NCI-H2196 treated with DMSO at 0.1 percent for 48 hours (cell line): Measurements from ENCODE around the gene OSBPL10.

Experiments used
- DNase-seq: peaks from one replicate; lab custom pipeline; 2025; ENCODE audit not compliant: unreplicated experiment; lab: John Stamatoyannopoulos, UW

OSBPL10 gene

DNA sequence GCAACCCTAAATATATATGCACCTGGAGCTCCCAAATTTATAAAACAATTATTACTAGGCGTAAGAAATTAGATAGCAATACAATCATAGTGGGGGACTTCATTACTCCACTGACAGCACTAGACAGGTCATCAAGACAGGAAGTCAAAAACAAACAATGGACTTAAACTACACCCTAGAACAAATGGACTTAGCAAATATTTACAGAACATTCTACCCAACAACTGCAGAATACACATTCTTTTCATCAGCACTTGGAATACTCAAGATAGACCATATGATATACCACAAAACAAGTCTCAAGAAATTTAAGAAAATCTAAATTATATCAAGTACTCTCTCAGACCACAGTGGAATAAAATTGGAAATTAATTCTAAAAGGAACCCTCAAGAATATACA, 201.5 kb downstream of the OSBPL10 start:
- no peak for DNase-seq

DNA sequence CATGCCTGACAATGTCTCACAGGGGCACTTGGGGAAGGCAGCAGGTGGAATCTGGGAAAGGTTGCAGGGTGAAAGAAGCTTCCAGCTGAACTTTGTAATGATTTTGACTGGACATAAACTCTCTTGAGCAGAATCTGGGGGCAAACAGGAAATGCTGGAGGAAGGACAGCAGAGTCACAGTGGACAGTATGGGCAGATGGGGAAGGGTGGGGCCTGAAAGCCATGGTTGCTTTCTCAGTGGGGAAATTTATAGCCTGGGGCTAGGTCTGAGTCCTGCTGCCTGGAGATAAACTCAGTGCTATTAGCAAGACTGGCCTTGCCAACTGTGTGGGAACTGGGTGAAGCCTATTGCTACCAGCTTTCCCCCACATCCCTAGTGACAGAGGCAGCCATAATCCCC, 203.2 kb downstream of the OSBPL10 start:
- DNase-seq: no peak

DNA sequence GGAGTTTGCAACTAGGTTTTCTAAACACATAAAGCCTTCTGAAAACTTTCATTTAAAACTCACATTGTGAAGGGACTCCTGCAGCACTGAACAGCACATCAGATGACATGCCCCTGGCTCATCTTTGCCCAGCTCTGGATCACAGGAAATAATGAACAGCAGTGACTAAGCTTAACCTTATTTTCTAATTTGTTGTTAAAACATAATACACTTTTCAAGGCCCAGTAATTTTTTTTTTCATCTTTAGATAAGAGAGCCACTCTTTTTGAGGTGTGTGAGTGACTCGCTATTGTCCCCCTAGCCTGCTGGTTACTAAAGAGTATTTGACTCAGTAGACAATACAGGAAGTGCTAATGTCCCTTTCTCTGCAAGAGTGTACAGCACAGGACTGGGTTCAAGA, 204.0 kb downstream of the OSBPL10 start:
- no peak for DNase-seq

DNA sequence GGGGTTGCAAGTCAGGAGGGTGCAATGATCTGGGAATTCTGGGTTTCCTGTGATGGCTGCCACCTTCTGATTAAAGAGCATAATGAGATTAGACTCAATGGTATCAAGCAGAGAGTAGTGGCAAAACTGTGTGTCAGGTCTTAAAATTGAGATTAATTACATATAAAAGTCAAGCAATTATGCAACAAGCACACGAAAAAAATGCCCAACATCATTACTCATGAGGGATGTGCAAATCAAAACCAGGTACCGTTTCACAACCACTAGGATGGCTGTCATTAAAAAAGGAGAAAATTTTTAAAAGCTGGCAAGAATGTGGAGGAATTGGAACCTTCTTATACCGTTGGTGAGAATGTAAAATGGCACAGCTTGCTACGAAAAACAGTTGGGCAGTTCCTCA, 205.0 kb downstream of the OSBPL10 start:
- no peak for DNase-seq

- DNase-seq: no peak
Measured at GRCh38 chr3:31775383-31775782, 205.7 kb downstream of the OSBPL10 start.

DNA sequence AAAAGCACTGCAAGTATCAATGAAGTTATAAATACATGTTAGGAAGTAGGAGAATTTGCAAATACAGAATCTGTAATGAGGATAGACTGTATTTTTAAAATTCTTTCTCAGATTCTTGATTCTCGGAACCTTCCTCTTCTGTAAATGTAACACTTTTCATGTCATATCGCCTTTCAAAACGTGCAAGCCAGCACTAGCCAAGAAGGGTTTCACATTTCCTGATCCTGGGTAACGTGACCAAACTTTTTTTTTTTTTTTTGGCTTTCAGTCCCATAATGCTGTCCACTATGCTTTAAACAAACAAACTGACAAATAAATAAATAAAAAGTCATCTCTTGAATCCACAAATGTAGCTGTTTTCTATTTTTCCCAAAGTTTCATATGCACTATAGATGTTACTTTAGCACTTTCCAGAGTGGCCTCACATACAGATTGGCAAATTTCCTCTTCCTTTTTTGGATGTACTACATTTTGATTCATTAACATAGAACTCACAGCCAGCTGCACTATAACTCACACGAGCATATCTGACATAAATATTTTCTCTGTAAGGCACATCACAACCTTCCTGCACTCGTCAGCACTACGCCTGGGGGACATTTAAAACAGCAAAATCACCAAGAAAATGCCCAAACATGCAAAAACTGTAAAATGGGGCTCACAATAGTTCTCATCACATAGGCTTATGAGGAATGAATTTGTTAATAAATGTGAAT, 208.1 kb downstream of the OSBPL10 start:
- DNase-seq: no peak

DNA sequence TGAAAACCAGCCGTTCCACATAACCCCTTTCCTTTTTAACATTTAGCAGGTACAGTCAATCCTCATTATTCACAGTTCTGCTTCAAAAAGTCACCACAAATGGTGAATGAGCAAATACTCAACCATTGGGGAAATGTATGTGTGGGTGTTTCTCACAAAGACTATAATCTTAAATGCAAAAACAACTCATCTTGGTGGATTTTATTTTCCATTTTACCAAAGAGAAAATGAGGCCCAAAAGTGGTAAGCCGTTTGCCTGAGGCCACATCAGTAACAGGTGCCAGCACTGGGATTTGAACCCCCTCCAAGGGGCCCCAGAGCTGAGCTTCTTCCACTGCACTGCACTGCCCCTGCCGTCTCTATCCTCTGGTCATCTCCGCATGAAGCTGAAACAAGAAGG, 208.8 kb downstream of the OSBPL10 start:
- DNase-seq: no peak

DNA sequence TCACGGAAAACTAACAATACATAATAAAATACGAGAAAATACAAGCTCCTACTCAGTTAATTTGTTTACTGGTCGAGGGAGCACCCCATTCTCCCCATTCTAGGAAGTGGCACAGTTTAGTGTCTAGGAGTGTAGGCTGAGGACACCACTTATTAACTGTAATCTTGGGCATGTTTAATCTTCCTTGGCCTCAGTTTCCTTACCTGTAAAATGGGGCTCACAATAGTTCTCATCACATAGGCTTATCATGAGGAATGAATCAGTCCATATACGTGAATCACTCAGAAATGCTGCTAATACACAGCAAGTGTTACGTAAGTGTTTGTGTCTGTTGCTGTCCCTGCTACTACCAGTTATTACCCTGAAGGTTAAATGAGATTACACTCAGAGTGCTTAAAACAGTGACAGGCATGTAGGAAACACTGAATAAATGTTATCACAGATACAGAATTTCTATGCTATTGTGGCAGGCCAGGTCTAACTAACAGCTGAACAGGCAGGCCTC, 210.2 kb downstream of the OSBPL10 start:
- no peak for DNase-seq

DNA sequence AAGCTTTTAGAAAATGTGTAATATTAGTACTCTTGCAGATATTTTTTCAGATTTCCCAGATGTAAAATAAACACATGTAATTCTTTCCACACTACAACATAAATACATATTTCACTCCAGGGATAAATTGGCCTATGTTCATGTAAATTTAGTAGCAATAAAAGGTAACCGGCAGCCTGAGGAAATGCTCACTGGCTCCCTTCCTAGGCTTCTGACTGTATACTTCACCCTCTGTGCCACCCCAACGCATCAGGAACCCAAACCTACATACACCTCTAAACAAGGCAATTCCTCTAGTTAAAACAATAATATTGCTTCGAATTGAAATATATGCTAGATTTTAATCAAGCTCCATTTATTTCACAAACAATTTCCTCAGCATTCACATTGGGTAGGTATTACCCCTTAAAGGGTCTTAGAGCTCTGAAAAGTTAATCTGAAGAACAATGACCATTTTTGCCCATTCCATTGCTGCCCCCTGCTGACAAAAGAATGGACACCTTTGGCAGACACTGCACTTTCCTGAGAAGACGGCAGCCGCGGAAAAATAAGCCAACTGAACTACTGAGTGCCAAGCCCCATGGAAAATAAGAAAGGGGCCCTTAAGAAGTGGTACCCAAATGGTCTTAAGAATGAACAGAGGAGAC, 212.5 kb downstream of the OSBPL10 start:
- no peak for DNase-seq

DNA sequence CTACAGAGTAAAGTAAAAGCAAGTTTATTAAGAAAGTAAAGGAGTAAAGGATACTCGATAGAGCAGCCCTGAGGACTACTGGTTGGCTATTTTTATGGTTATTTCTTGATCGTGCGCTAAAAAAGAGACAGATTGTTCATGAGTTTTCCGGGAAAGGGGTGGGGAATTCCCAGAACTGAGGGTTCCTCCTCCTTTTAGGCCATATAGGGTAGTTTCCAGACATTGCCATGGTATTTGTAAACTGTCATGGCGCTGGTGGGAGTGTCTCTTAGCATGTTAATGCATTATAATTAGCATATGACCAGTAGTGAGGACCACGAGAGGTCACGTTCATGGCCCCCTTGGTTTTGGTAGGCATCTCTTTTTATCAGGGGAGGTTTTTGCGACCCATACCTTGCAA, 213.1 kb downstream of the OSBPL10 start:
- no peak for DNase-seq

DNA sequence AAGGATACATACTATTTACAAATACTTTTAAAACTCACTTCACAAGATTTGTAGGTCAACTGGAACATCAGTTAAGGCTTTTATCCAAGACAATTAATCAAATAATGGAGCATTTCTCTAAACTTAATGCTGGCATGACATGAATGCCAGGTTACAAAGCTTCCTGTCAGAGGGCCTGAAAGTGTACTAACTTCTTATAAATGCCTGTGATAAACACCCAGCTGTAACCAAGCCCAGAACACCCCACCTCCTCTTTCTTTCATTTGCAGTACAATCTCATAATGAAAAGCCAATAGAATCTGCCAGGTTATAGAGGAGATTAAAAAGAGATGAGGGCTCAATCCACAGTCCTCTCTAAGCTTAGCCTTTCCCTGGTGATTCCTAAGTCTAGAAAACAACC, 214.4 kb downstream of the OSBPL10 start:
- DNase-seq: no peak

- DNase-seq: no peak
Measured at GRCh38 chr3:31765871-31766270, 215.2 kb downstream of the OSBPL10 start.

DNA sequence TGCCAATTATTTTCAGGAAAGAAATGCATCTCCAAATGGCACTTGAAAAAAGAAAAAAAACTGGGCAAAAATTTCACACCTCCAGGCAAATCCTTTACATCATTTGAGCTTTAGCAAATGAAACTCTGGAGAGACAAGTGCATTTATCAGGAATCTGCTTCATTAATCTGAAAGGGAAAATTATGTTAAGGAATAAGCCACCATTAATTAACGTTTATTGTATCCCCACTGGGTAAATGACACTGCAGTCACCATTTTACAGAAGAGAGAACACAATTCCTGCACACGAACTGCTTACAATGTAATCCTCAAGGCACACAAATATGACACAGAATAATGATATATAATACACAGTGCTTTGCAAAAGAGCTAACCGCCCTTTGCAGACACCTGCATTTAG, 217.3 kb downstream of the OSBPL10 start:
- DNase-seq: no peak

GRCh38 chr3:31762888-31763351, 218.1 kb downstream of the OSBPL10 start:
- no peak for DNase-seq

DNA sequence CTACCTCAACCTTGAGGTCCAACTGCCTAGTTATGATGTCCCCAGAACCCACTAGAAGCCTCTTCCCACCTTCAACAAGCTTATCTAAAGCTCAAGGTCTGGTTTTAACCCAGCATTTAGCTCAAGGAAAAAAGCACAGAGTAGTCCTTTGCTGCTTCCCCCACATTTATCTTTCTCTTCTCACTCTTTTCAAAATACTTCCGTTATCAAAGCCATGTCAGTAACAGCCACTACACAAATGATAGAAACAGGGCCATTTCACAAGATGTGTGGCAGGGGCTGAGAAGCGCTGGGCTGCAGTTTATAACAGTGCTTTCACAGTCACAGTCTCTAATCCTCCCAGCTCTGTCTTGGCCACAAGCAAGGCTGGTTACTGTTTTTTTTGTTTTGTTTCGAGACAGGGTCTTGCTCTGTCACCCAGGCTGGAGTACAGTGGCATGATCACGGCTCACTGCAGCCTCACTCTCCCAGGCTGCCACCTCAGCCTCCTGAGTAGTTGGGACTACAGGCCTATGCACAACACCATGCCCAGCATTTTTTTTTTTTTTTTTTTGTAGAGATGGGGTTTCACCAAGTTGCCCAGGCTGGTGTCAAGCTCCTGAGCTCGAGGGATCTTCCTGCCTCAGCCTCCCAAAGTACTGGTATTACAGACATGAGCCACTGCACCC, 218.8 kb downstream of the OSBPL10 start:
- no peak for DNase-seq

DNA sequence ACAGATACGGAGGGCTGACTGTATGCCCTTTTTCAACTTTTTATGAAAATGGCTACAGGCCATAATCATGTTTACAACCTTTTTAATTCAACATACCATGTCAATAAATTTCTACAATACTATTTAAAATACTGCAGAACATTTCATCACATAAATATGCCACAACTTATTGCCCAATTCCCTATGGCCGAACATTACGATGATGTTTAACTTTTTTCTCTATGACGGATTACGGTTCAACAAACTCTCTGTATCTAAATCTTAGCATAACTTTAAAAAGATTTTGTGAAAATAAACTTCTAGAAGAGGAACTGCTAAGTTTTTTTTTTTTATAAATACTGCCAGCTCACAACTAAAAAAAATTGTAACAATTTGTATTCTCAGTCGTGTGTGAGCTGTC, 220.4 kb downstream of the OSBPL10 start:
- no peak for DNase-seq

- no peak for DNase-seq
Measured at GRCh38 chr3:31758322-31758965, 222.6 kb downstream of the OSBPL10 start.

- DNase-seq: no peak
Measured at GRCh38 chr3:31755926-31756658, 225.0 kb downstream of the OSBPL10 start.

DNA sequence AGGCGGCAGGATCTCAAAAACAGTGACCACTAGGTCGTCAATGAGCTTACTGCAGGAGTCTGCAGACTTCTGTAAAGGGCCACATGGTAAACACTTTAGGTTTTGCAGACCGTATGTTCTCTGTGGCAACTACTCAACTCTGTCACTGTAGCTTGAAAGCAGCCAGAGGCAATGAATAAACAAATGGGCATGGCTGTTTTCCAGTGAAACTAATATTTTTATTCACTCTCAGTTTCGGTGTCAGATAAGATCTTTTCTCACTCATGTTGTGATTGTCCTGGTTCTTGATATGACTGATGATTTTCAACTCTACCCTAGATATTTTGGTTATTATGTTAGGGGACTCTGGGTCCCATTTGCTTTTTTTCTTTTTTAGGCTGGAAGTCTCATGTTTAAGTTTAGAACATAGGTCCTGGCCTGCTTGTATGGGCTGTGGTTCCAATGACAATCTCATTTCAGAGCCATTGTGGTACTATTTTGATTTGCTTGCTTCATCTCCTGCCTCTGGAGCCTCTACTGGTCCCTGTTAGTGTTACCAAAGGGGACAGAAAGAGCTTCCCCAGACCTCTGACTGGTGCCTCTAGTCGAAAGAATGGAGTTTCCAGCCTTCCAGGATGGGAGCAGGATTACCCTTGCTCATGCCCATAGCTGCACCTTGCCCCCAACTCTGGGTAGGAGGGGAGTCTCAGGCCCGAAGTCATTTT, 226.3 kb downstream of the OSBPL10 start:
- DNase-seq: no peak

GRCh38 chr3:31753050-31753425, 228.0 kb downstream of the OSBPL10 start:
- DNase-seq: no peak
